HepG2 (cell line): ENCODE results near the gene SMAD3. TPM values are rescaled to one million over a fixed set of nuclear protein-coding genes. Genes with fewer than 3 reads are reported as not detected.

Source experiments
- ATF3 ChIP-seq: sonication (generic); formaldehyde crosslinking; IDR thresholded peaks from 2 replicates; pipeline ENCODE4 v1.4.0; 2020; ENCODE audit warnings: missing genetic modification reagents
- HNF1B ChIP-seq: sonication (generic); formaldehyde crosslinking; IDR thresholded peaks from 2 replicates; pipeline ENCODE4 v1.5.1; 2020; ENCODE audit warnings: mild to moderate bottlenecking, moderate library complexity, missing genetic modification reagents
- IKZF4 ChIP-seq: sonication (generic); formaldehyde crosslinking; IDR thresholded peaks from 2 replicates; pipeline ENCODE4 v1.5.1; 2020; ENCODE audit warnings: borderline replicate concordance, mild to moderate bottlenecking, low read depth, missing genetic modification reagents; ENCODE audit errors: not compliant biosample characterization
- MXD4 ChIP-seq: IDR thresholded peaks from 2 replicates; pipeline ENCODE4 v1.6.1; 2016; ENCODE audit warnings: mild to moderate bottlenecking, missing biosample characterization, missing genetic modification reagents
- SRSF9 ChIP-seq: fragments of 200-400 bp; formaldehyde crosslinking; IDR thresholded peaks from 2 replicates; pipeline ENCODE4 v1.6.1; 2018; ENCODE audit warnings: borderline replicate concordance, mild to moderate bottlenecking, low read depth, low read length; ENCODE audit not compliant: insufficient read depth, poor library complexity, severe bottlenecking
- ZFX ChIP-seq: sonication (generic); formaldehyde crosslinking; IDR thresholded peaks from 2 replicates; pipeline ENCODE4 v1.4.0; 2020; ENCODE audit warnings: mild to moderate bottlenecking, low read depth, missing genetic modification reagents, moderate library complexity
- polyA plus RNA-seq, 8 experiments: library from polyadenylated mRNA; depleted of rRNA in 3 of 8; stranded (reverse) in 7 of 8; unstranded in 1 of 8; fragments of >200 nt; fragmentation: Illumina TruSeq in 4 of 8; extraction: Trizol in 4 of 8; gene quantifications; 2 replicates each; pipeline versions ENCODE4 v1.2.1 to v1.2.3, GENCODE V29; 2011 to 2016; ENCODE audit warnings: low read depth in 4 of 8, missing spikeins in 1 of 8, mixed read lengths in 1 of 8; ENCODE audit not compliant: insufficient read depth in 1 of 8
- total RNA-seq, 5 experiments: library from RNA; depleted of rRNA; stranded (reverse); fragments of >200 nt; fragmentation: Illumina TruSeq; extraction: Trizol; gene quantifications; 2 replicates each; pipeline ENCODE4 v1.2.3, GENCODE V29; 2016; ENCODE audit warnings: low read depth in 1 of 5
- TF ChIP-seq, protein P1 (sequence below): sonication (generic); formaldehyde crosslinking; IDR thresholded peaks from 2 replicates; pipeline ENCODE4 v1.4.0; 2020; ENCODE audit warnings: missing genetic modification reagents, borderline replicate concordance

Gene SMAD3
- total and polyA plus RNA-seq, 2 of the 13 experiments (the other 11 are each of a cell fraction or from before 2014, with no cell fraction given) = 8.6 to 56.3 TPM

DNA sequence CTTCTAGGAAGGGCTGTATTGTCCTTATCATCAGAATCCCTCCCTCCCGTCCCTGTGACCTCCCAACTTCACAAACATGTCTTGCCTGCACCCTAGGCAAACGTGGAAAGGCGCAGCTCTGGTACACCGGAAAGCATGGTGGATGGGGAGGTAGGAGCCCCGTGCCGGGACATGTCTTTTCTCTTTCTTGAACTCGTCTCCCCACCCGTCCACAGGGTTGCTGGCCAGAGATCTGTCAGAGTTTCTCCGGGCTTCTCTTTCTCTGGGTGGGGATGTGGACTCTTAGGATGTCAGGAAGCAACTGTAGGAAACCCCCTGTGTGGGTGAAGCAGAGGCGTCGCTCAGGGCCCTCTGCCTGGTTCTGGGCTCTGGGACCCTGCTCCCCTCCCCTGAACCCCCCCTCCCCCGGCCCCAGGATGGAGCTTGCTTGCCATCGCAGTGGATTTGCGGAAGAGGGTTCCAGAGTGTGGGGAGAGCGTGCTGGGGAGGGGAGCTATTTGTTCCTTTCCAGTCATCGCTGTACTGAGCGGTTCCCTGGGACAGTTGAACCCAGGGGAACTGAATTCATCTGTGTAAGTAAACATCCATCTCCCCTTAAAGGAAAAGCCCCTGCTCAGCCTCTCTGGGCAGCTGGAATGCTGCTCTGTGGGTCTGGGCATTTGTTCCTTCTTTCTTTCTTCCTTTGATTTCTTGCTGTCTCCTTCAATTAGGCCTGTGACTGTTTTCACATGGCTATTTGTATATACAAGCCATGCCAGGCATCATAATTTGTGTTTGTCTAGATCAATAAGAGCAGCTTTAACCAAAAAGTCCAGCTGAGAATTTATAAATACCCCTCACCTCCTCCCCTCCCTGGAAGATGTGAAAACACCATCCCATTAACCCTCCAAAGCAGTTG, 72.8 kb downstream of the SMAD3 start (continued):
- TF ChIP-seq, protein P1, sequence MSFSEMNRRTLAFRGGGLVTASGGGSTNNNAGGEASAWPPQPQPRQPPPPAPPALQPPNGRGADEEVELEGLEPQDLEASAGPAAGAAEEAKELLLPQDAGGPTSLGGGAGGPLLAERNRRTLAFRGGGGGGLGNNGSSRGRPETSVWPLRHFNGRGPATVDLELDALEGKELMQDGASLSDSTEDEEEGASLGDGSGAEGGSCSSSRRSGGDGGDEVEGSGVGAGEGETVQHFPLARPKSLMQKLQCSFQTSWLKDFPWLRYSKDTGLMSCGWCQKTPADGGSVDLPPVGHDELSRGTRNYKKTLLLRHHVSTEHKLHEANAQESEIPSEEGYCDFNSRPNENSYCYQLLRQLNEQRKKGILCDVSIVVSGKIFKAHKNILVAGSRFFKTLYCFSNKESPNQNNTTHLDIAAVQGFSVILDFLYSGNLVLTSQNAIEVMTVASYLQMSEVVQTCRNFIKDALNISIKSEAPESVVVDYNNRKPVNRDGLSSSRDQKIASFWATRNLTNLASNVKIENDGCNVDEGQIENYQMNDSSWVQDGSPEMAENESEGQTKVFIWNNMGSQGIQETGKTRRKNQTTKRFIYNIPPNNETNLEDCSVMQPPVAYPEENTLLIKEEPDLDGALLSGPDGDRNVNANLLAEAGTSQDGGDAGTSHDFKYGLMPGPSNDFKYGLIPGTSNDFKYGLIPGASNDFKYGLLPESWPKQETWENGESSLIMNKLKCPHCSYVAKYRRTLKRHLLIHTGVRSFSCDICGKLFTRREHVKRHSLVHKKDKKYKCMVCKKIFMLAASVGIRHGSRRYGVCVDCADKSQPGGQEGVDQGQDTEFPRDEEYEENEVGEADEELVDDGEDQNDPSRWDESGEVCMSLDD = no peak
- no peak for TF ChIP-seq HNF1B (CRISPR knock-in tag)
- TF ChIP-seq ATF3 (CRISPR knock-in tag) = no peak
- TF ChIP-seq IKZF4 = no peak
- no peak for TF ChIP-seq ZFX (CRISPR knock-in tag)
- TF ChIP-seq MXD4 = no peak
- no peak for TF ChIP-seq SRSF9
